EH (cell line): ENCODE measurements around the gene CYGB.
"Not testable (repeated sequence)": the region's sequence is repeated elsewhere in the genome, so short reads cannot be mapped to it uniquely, and the experiment has no call there.

Experiments used
- DNase-seq: peaks from one replicate; pipeline ENCODE4 v3.0.0-alpha.2; 2015; ENCODE audit warnings: low read depth

CYGB gene

DNA sequence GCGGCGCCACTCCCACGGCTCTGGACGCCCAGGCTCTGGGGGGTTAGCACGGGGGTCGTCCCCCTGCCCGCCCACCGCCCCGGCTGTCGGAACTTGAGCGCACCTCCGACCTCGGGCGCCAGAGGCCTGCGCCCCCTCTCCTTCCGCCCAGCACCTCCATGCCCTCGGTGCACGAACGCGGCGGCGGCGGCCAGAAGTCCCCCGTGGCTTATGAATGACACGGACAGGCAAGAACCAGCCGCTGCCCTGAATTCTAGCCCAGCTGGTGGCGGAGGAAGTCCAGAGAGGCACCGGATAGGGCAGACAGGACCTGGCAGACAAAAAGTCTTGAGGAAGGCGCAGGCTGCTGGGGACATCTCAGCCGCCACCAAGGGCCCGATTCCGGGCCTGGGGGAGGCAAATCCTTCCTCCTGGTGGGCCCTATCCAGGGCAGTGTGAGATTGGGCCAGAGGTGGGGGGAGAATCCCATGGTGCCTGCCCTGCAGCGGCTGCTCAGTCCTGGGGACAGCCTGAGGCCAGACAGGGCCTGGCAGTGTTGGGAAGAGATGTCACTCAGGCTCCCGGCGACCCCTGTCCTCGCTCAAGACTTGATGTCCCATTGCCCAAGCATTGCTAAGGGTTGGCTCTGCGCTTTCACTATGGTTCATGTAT is 897 bp upstream of the CYGB start:
- DNase-seq: no peak

DNA sequence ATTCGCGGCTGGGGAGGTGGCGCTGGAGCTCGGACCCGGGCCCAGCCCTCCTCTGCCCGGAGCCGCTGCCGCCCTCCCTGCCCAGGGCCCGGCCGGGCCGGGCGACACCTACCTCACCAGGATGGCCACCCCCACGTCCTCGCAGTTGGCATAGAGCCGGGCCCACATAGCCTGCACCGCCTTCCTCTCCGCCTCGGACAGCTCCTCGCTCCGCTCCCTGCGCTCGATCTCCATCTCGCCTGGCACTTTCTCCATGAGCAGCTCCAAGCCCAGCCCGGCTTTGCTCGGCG is 276 bp downstream of the CYGB start:
- peak; percentile 63 for DNase-seq

DNA sequence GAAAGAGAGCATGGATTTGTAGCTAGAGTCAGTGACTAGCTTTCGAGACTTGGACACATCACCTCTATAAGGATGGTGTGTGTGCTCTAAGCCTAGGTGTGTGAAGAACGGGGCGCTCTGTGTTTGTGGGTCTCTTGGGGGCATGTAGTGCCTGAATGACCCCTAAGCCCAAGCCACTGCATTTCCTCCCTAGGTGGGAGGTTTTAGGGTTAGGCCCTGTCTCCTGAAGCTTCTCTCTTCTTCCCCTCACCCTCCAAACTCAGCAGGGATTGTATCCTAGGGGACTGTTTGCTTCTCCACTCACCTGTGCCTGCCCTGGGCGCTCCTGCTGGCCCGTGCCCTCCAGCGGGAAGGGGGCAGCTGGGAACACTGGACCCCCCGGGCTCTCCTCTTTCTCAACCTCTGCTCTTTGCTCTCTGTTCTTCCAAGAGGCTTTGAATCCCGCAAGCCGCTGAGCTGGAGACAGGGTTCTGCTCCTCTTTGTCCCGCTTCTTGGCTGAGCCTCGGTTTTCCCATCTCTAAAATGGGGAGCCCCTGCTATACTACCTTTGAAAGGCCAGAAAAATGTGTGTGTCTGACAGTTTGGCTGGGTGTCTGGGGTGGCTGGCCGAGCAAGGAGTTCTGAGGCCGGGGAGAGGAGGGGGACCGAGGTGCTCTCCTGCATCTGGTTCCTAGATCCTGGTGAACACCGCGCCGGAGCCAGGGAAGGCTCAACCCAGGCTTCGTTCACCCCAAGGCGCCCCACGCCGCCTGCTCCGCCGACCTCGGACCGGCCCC is 810 bp downstream of the CYGB start:
- DNase-seq: no peak

DNA sequence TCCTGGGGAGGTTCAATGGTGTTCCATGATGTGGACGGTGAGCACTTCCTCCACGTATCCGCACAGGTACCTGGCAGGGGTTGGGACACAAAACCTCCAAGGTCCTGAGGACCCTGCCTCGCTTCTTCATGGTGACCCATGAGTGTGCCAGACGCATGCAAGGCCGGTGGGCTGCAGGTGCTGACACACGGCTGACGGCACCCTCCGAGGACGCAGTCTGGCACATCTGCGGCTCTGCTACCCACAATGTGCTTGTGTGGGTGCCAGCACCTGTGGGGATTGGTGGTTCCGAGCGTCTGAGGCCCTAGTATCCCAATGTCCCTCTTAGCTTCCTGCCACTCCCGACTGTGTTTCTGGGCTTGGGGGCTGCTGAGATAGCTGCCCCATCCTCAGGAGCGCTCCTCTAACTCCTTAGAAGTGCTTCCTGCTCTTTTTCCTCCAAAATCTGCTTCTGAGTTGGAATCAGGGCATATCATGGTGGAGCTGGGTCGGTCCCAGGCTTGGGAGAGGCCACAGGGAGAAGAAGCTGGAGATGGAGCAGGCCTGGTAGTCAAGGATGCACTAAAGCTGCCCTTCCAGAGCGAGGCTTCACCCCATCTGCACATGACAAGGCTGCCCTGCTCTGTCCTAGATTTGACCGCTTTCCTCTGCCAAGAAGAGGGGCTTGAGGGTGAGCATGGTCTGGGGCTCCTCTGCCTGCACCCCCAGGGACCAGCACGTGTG is 1.6 kb downstream of the CYGB start:
- no peak for DNase-seq

DNA sequence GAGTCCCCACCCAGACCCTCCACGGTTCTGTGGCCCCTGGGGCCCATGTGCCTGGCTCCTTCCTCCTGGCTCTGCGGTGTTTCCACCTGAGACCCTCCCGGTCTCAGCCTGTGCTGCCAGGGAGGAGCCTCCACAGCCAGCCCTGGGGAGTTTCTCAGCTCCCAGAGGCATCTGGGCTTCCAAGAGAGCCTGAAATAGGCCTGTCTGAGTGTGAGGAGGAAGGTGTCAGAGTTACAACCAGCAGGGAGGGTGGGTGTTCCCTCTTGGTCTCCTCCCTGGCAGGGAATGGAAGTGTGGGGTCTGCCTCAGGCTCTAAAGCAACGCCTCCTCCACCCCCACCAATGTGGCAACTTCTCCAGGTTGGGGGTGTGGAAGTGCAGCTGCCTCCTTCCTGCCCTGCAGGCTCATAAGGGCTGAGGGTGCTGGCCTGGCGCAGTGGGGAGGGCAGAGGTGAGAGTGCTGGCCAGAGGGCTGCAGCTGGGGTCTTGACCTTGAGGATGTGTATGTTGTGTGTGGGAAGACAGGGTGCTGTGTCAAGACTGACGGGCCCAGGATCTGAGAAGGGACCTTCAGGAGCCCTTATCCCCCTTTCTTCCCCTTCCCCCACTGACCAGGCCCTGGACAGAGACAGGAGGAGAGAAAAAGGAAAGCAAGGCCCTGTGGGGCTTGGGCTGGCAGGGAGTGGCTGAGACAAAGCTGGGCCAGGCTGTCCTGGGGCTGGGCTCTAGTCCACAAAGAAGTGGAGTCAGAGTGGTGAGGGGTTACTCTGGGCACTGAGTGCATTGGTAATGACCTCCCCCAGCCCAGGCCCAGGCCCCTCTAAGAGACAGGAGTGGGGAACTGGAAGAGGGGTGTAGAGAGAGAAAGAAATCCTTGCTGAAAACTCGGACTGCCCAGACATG is 2.4 kb downstream of the CYGB start:
- no peak for DNase-seq

DNA sequence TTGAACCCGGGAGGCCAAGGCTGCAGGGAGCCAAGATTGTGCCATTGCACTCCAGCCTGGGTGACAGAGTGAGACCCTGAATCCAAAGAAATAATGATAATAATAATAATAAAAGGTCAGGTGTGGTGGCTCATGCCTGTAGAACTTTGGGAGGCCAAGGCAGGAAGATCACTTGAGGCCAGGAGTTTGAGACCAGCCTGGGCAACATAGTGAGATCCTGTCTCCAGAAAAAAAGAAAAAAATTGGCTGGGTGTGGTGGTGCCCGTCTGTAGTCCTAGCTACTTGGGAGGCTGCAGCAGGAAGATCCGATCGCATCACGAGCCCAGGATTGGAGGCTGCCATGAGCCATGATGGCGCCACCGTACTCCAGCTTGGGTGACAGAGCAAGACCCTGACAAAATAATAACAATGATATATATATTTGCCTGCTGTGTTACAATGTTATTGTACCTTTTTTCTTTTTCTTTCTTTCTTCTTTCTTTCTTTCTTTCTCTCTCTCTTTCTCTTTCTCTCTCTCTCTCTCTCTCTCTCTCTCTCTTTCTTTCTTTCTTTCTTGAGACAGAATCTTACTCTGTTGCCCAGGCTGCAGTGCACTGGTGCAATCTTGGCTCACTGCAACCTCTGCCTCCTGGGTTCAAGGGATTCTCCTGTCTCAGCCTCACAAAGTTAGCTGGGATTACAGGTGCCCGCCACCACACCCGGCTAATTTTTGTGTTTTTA is 3.7 kb downstream of the CYGB start:
- not testable (repeated sequence) for DNase-seq

DNA sequence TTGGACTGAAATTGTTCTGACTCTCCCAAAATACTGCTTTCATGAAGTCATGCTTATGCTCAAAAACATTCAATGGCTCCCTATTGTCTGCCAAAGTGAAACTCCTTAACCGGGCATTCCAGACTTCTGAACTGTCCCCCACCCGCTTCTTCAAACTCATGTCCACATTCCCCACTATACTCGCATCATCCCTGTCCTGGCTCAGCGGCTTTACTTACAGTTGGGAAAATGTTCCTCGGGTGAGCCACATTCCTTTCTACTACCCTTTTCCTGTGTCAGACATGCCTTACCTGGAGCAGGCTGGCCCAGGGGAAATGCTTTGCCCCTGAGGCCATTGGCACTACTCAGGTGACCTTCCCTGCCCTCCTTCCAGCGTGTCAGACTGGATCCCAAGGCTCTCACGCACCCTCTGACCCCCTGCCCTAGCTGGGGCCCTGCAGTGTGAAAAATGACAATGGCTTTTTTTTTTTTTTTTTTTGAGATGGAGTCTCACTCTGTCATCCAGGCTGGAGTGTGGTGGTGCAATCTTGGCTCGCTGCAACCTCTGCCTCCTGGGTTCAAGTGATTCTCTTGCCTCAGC is 5.3 kb downstream of the CYGB start:
- peak; percentile 20 for DNase-seq

DNA sequence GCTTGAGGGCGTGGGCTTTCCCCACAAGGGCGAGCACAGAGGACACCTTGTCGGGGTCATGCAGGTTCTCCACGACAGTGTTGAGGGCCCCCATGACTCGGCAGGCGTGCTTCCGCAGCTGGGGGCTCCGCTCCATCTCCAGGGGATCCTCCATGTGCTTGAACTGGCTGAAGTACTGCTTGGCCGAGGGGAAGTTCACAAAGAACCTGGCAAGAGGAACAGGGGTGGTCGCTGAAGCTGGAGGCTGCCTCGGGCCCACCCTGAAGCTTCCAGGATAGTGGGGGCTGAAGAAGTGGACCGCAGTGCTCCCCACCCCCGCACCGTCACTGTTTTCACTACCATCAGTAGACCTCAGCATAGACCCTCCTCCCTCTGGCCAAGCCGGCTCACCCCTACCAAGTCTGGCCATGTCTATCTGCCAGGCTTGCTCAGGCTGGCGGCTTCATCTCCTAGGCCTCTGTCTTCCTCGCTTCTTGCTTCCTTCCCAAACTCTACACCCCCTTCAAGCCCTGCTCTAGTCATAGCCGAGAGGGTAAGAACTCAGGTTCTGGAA is 5.9 kb downstream of the CYGB start:
- no peak for DNase-seq

DNA sequence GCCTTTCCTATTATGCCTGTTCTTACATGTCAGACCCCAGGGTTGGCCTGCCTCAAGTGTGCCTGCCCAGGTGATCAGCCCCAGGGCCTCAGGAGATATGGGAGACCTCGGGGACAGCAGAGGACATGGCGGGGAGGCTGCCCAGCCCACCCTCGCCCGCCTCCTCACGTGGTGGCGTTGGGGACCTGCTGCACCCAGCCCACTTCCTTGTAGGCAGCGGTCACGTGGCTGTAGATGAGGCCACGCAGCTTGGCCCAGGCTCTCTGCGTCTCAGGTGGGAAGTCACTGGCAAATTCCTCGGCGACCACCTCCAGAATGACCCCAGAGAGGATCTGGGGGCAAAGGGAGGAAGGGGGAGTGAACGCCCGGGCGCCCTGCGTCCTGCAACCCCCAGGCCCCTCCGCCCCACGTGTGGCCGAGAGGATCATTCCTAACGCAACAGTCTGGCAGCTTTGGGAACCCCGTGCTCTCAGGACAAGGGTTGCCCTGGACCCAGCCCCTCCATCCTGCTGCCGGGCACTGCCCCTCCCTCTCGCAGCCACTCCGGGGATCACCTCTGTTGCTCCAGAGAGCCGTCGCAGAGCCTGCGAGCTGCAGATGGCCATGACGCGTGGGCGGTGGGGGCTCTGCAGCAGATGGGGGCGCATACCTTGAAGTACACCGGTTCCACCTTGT is 6.6 kb downstream of the CYGB start:
- DNase-seq: no peak

DNA sequence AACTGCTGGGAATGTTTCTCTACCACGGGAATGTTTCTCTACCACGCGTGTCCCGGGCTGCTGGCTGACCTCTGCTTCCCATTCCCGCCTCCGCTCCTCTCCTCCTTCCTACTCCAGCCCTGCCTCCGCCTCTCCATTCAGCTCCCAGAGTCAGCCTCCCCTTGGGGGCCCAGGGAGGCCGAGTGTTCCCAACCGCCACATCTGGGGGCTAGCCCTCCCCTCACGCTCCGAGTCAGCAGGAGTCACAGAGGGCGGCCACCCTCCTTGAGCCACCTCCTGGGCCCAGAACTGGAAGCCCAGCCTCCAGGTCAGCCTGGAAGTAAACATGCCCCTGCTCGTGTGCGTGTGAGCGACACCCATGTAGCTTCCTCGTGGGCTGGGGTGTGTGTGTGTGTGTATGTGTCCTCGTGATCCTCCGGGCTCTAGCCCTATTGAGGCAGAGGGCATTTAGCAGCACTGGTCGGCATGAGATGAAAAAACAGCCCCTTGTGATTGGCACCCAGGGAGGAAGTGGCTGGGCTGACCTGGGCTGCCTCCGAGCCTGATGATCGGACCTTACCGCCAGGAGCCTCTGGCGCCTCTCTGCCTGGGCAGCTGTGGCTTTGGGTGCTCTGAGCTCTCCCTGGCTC is 7.3 kb downstream of the CYGB start:
- no peak for DNase-seq

DNA sequence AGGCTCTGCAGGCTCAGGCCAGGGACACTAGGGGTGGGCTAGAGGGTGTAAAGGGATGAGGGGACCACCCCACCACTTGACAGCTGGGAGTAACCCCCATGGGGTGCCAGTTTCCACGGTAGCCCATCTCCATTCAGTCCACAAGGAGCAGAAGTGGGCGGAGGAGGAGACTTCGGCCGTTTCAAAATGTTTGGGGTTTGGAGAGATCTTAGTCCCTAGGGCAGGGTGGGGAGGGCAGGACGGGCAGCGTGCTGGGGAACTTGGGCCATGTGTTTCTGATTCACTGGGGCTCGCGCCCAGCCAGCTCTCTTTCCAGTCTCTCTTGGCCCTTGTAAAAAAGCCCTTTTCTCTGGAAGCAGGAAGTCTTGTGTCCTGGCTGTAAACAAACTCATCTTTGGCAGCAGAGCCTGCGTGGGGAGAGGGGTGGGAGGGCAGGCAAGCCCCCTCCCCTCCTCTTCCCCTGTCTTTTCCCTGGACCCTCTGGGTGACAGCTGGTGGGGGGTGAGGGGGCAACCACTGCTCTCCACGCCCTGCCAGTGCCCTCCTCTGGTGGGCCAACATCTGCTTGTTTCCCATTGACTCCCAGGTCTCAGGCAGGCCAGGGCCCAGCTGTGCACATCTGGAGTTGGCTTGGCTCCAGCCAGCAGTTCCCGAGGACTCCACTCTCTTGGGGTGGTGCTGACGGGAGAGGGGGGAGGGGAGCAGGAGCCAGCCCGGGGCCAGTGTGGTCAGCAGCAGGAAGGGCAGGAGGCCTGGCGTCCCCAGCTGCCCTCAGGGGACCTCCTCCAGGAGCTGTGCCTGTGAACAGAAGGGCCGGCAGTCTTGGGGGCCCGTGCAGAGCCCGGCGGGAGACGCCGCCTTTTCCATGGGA is 8.1 kb downstream of the CYGB start:
- peak; percentile 94 for DNase-seq

DNA sequence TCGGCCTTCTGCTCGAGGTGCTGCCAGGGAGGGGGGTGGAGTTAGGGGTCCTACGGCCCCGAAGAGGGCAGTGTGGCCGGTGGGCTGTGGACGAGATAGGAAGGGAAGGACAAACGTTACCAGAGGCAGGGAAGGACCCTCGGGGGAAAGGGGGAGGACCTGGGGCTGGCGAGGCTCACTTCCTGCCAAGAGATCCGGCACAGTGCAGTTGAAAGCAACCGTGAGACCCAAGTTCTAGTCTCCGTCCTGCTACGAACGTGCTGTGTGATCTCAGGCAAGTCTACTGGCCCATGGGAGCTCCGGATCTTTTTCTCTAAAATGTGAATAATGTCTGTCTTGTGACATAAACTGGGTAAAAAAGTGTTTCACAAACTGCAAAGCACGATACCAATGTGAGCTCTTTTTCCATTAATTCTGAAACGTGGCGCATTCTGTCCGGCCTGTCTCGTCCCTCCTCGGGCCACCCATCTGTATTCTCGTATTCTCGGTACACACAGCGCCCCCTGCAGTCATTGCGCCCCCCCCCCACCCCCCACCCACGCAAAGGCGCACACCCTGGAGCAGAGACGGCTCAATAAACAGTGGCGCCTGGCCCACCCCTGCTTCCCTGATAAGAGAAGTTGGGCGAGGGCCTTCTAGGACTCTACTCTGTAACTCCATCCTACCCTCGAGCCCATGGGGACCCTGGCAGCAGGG is 8.8 kb downstream of the CYGB start:
- no peak for DNase-seq

DNA sequence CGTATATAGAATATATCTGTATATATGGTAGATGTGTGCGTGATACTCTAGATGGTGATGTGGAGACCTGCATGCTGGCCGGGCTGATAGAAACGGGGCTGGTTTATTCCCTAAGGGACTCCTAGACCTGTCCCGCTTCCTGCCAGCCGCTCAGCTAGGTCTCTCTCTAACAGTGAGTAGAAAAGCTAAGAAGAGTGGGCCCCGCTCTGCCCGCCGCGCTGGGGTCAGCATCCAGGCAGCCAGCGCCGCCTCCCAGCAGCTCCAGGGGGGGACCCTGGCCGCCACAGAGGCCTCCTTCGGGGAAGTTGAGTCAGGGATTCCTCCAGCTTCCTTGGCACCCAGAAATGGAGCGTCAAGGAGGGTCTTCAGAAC is 9.4 kb downstream of the CYGB start:
- no peak for DNase-seq

DNA sequence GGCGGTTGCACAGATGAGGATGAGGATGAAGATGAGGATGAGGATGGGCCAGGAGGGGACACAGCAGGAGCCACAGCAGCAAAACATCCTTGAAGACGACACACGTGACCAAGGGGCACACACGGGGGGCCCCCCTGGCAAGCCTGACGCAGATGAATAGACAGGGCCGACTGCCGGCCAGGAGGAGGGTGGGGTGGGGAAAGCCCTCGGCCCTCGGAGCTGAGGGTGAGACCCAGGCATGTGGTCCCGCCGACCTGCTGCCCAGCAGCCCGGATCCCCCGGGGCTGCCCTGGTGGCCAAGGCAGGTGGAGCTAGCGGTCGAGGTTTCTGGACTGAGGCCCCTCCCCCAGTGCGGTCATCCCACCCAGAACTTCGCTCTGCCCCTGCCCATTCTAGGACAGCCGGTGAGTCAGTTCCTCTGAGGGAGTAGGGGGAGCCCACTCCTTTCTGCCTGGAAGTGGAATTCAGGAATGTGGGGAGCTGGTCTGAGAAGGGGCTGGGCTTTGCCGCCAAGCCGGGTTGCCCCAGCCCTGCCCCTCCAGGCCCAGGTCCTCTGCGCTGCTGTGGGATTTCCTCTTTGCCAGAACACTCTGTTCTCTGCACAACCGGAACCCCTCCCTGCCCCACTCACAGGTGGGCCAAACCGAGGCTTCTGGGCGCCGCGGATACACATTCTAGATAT is 9.9 kb downstream of the CYGB start:
- DNase-seq: peak; percentile 79

DNA sequence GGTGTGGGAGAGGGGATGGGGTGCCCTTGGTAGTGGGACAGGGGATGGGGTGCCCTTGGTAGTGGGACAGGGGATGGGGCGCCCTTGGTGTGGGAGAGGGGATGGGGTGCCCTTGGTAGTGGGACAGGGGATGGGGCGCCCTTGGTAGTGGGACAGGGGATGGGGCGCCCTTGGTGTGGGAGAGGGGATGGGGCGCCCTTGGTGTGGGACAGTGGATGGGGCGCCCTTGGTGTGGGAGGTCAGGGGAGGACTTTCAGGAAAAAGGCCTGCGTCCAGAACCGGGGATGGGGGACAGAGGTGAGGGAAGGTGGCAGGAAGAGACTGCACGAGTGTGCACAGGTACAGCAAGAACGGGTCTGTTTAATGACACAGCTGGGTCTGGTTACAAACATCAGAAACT is 10.5 kb downstream of the CYGB start:
- DNase-seq: not testable (repeated sequence)

DNA sequence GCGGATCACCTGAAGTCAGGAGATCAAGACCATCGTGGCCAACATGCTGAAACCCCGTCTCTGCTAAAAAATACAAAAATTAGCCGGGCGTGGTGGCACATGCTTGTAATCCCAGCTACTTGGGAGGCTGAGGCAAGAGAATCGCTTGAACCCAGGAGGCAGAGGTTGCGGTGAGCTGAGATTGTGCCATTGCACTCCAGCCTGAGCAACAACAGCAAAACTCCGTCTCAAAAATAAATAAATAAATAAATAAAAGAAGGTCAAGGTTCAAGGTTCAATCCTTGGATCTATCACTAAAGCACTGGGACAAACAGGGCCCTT is 12.0 kb downstream of the CYGB start:
- DNase-seq: not testable (repeated sequence)

DNA sequence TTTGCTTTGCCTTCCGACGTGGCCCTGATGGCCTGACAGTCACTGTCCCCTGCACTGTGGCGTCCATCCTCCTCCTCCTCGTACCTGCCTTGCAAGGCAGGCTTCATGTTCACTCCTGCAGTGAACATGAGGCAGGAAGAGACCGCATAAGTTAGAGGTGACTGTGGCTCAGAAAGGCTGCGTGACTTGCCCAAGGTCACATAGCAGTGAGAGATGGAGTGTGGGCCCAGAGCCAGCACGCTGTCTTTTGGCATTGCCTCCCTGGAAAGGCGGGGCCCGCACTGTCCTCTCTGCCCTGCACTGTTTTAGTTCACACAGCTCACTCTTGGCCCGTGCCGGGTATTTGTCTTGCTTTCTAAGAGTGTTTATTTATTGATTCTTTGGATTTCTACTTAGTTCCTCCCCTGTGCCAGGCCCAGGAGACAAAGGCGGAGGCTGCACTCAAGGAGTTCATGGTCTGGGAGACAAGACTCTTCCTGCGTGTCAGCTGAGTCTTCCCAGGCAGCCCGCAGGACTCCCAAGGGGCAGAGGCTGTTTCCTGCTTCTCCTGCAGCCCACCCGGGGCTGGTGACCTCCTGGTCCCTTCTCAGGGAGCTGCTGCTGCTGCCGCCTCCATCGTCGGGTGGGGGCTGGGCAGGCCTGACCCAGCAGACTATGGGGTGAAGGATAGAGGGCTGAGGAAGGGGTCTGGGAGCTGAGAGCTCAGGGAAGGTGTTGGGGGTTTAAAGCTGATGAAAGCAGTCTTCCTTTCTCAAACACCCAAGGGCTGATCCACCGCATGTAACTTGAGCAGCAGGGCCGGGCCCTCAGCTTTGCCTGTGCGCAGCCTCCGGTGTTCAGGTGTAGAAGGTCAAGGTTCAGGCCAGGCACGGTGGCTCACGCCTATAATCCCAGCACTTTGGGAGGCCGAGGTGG is 12.7 kb downstream of the CYGB start:
- DNase-seq: peak; percentile 43
